ENCODE measurements around the gene RBM33.

RBM33 gene

GRCh38 chr7:155692317-155692716 lies 47.9 kb downstream of the RBM33 start:
- no peak for DNase-seq

GRCh38 chr7:155693826-155694225 lies 49.4 kb downstream of the RBM33 start:
- DNase-seq = no peak

DNA sequence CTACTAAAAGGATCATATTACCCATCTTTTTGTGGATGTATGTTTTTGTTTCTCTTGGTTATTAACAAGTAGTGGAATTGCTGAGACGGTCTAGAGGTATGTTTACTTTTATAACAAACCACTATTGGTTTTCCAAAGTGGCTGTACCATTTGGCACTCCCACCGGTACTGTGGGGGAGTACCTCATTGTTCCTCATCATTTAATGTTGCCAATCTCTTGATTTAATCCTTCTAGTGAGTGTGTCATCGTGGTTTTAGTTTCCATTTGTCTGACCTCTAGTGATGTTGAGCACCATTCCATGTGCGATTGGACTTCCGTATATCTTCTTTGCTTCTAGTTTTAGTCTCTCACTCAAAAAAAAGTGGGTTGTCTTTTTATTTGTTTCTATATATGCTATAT lies 50.4 kb downstream of the RBM33 start:
- no peak for DNase-seq

- no peak for DNase-seq
These were observed 52.3 kb downstream of the RBM33 start for GRCh38 chr7:155696747-155697146.

- no peak for DNase-seq
These were observed 54.2 kb downstream of the RBM33 start for GRCh38 chr7:155698633-155699032.

GRCh38 chr7:155699180-155699579 lies 54.7 kb downstream of the RBM33 start:
- peak in 3 of 4 experiments; percentile 3 to 36 (median 19) for DNase-seq

- DNase-seq = no peak
These were observed 56.4 kb downstream of the RBM33 start for GRCh38 chr7:155700847-155701246.

DNA sequence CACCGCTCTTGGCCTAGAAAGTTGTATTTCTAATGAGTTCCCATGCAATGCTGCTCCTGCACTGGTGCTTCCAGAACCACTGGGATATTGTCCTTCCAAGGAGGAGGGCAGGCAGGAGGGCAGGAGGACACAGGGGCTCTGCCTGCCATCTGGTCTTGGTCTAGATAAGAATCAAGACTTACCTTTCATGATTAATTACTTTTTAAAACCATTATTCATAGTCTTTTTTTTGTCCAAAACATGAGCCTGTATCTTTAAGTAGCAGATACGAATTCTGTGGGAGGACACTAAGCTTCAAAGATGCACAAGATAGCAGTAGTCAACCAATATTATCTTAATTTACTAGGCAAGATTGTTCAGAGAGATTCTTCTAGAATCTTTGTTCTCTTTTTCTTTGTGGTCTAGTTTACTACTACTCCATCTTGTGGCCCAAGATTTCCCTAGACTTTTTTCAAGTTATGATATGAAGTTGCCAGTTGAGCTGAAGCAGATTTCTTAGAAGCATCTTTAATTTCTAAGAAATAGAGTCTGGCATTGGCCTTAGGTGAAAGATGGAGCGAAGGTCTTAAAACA lies 57.6 kb downstream of the RBM33 start:
- DNase-seq = no peak

DNA sequence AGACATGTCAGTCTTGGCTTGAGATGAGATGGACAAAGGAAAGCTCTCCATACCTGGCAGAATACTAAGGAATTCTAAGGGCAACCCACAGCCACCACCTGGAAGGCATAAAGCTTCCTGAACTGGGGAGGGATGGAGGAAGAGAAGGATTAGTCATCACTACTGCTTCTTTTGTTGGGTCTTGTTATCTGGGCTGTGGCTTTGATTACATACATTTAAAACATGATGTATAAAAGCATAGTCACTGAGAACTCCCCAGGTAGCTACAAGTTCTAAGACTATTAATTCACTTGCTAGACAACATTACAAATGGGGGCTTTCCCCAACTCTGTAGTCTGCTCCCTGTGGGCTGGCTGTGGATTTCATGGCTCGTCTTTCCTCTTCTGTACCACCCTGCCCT lies 58.2 kb downstream of the RBM33 start:
- DNase-seq = no peak

DNA sequence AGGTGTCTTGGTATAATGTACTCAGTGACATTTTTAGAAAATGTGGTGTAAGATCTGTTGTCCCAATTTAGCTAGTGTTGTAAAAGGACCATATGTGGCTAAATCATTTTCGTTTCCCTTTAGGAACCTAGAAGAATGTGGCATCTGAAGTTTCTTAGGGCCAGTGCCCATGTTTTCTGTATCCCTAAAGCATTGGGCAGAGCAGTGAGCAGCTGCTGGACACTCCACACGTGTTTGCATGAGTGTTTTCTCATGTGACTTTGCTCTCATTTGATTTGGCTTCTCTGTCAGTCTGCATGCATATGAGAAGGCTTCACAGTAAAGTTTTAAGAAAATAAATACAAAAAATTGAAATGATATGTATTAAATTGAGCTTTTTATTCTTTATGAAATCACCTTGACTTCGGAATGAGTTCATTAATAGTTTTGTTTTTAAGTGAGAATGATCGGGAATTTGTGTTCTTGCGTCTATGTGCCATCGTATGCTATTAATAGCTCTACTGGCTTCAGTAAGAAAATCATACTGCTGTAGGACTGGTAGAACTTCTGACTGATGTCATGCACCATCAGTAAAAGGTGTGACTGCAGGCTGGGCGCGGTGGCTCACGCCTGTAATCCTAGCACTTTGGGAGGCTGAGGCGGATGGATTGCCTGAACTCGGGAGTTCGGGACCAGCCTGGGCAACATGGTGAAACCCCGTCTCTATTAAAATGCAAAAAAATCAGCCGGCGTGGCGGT lies 61.3 kb downstream of the RBM33 start:
- DNase-seq = no peak

DNA sequence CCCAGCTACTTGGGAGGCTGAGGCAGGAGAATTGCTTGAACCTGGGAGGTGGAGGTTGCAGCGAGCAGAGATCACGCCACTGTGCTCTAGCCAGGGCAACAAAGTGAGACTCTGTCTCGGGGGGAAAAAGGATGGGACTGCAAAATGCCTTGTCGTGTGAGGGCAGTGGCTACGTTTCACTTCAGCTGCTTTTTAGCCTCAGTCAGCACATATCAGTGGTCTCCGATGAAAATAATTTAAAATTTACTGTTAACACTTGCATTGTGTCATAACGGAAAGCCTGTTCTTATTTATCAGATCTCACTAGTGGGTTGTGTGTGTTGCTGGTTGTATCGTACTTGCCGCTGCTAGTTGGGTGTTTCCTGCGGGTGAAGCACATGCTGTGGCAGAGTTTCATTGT lies 61.9 kb downstream of the RBM33 start:
- DNase-seq = no peak

GRCh38 chr7:155709453-155709852 lies 65.0 kb downstream of the RBM33 start:
- DNase-seq = no peak

GRCh38 chr7:155710031-155710430 lies 65.6 kb downstream of the RBM33 start:
- no peak for DNase-seq

DNA sequence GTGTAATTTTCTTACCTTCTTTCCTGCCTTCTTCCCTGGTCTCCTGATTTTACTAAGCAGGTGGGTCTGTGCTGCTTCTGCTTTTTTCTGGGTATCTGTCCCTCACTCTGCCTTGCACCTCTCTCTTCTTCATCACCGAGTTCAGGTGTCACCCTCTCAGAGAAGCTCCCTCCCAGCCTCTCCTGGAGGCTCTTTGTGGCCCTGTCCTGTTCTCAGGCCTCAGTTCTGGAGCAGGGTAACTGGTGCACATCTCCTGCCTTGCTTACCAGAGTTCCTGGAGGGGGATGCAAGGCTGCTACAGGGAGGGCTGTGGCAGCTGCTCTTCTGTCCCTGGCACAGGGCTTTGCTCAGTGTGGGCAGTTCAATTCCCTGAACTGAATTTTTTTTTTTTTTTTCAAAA lies 66.1 kb downstream of the RBM33 start:
- no peak for DNase-seq

GRCh38 chr7:155711081-155711480 lies 66.6 kb downstream of the RBM33 start:
- no peak for DNase-seq

DNA sequence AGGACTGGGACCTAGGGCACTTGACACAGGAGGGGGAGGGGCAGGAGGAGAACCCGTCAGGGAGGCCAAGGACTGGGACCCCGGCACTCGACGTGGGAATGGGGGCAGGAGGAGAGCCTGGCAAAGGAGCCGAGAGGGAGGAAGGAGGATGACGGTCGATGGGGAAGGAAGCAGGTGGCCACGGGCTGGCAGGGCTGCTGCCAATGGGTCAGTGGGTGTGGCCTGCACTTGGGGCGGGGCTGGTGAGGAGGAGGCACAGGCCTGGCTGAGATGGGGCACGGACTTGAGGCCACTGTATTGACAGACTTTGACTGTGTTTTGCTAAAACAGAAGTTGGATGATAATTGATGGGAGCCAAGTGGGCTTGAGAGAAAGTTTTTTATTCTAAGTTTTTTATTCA lies 68.9 kb downstream of the RBM33 start:
- peak in 3 of 4 experiments; percentile 7 to 34 (median 28) for DNase-seq

- no peak for DNase-seq
These were observed 70.2 kb downstream of the RBM33 start for GRCh38 chr7:155714702-155715101.

GRCh38 chr7:155715111-155715805 lies 70.8 kb downstream of the RBM33 start:
- DNase-seq = no peak

DNA sequence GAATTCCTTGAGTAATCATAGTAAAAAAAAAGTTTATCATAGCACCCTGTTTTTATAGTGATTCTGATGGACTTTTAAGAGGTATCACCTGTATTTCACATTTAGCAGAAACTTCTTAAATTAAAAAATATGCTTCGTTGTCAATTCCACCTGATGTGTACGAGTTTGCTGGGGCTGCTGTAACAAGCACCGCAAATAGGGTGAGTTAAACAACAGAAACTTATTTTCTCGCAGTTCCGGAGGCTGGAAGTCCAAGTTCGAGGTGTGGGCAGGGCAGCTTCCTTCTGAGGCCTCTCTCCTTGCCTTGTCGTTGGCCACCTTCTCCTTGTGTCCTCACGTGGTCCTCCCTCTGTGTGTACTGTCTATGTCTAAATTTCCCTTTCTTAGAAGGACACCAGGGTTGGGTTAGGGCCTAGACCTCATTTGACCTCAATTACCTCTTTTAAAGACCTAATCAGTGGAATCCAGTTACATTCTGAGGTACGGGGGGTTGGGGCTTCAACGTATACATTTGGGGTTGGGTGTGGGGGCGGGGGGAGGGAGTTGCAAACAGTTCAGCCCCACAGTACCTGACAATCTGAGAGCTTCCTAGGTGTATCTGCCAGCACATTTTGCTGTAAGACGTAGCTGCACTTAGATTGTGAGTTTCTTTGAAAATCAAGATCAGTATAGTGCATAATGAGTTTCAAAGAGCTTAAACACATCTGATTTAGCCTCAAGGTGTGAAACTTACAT lies 72.7 kb downstream of the RBM33 start:
- DNase-seq = no peak

DNA sequence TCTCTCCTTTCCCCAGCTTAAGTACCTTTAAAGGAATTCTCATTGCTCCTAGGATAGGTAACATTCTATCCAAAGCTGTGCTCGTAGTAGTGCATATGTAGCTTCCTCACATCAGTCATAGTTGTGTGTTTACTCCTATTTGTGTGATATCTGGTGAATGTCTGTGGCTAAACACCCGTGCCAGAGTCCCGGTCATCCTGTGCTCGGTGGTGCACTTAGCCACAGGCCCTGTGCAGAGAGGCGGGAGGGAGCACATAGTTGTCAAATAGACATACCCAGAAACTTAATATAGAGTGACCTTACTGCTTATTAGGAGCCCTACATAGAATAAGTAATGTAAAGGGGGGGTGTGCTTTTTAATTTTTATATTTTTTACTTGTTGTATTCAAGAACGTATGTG lies 76.6 kb downstream of the RBM33 start:
- no peak for DNase-seq

GRCh38 chr7:155722118-155722517 lies 77.7 kb downstream of the RBM33 start:
- DNase-seq = peak in 1 of 4 experiments; percentile 8

- no peak for DNase-seq
These were observed 78.5 kb downstream of the RBM33 start for GRCh38 chr7:155722936-155723335.

GRCh38 chr7:155724327-155725005 lies 80.0 kb downstream of the RBM33 start:
- DNase-seq = no peak
